H1 (cell line): ENCODE results near the gene GLMN.

ENCODE experiments used
- CEBPB ChIP-seq: IDR thresholded peaks from 2 replicates; pipeline ENCODE4 v1.6.1; 2012; ENCODE audit warnings: low read depth, low read length
- CTCF ChIP-seq, 3 experiments: IDR thresholded peaks; 1 replicate in 2 of 3; 2 replicates in 1 of 3; pipeline versions ENCODE4 v1.5.1 to v1.6.1; 2011; ENCODE audit warnings: low read length in 3 of 3, mild to moderate bottlenecking in 3 of 3, inconsistent platforms in 2 of 3, low read depth in 1 of 3, moderate library complexity in 1 of 3; ENCODE audit not compliant: insufficient read depth in 1 of 3; ENCODE audit errors: control extremely low read depth in 1 of 3
- GABPA ChIP-seq: IDR thresholded peaks from 2 replicates; pipeline ENCODE4 v1.6.1; 2011; ENCODE audit warnings: mild to moderate bottlenecking, low read length, moderate library complexity, borderline replicate concordance; ENCODE audit not compliant: insufficient read depth
- POLR2A ChIP-seq, 2 experiments: IDR thresholded peaks; 1 replicate in 1 of 2; 2 replicates in 1 of 2; pipeline ENCODE4 v1.6.1; 2011; ENCODE audit warnings: low read depth in 2 of 2, low read length in 2 of 2, mild to moderate bottlenecking in 2 of 2; ENCODE audit errors: control extremely low read depth in 1 of 2
- POLR2AphosphoS5 ChIP-seq: IDR thresholded peaks from 2 replicates; pipeline ENCODE4 v1.6.1; 2011; ENCODE audit warnings: low read depth, low read length
- RFX5 ChIP-seq: IDR thresholded peaks from 2 replicates; pipeline ENCODE4 v1.6.1; 2011; ENCODE audit warnings: low read depth, low read length, improper control_type of control experiment, borderline replicate concordance
- TAF1 ChIP-seq: IDR thresholded peaks from 2 replicates; pipeline ENCODE4 v1.6.1; 2011; ENCODE audit warnings: mild to moderate bottlenecking, low read depth, low read length
- YY1 ChIP-seq: IDR thresholded peaks from 2 replicates; pipeline ENCODE4 v1.6.1; 2011; ENCODE audit warnings: low read depth, mild to moderate bottlenecking, low read length
- TF ChIP-seq, protein P1 (sequence below): IDR thresholded peaks from 2 replicates; pipeline ENCODE4 v1.6.1; 2011; ENCODE audit warnings: low read depth, mild to moderate bottlenecking, low read length; ENCODE audit not compliant: insufficient read depth

- TF ChIP-seq POLR2A (IDR thresholded peaks at IDR 0.05; ENCODE audit: control extremely low read depth in 1 of 2, low read depth in 2 of 2, low read length in 2 of 2) (no peak), GABPA (no peak), RFX5 (no peak), TAF1 (no peak), CTCF (IDR thresholded peaks at IDR 0.05; ENCODE audit: control extremely low read depth in 1 of 3, insufficient read depth in 1 of 3, low read depth in 1 of 3, low read length in 3 of 3) (no peak), CEBPB (no peak), POLR2AphosphoS5 (no peak), YY1 (no peak)
- TF ChIP-seq, protein P1, sequence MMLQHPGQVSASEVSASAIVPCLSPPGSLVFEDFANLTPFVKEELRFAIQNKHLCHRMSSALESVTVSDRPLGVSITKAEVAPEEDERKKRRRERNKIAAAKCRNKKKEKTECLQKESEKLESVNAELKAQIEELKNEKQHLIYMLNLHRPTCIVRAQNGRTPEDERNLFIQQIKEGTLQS, result no peak
These were observed 79.8 kb downstream of the GLMN start for GRCh38 chr1:92219028-92219427.
